ENCODE data around the gene CAST. TPM values are rescaled to one million over a fixed set of nuclear protein-coding genes. Genes with fewer than 3 reads are reported as not detected.

Gene CAST
- total RNA-seq, 1 experiment from 2014 or later, result 52.3 TPM

GRCh38 chr5:96725257-96725656 is 63.1 kb downstream of the CAST start:
- no CpG with 5 or more reads among the region's 1 CpG for WGBS (ENCODE audit: extremely low coverage, insufficient read length, low lambda C conversion rate)
- TF ChIP-seq CTCF (conservative IDR thresholded peaks at IDR 0.05), result no peak
- H3K27ac Mint-ChIP-seq, result no peak overlapping the region

More at GRCh38 chr5:96725257-96725656, 63.1 kb downstream of the CAST start:
- no peak overlapping the region for H3K56ac ChIP-seq (ENCODE audit: insufficient read length, low read depth, low read length)
- no peaks in the 10 kb centered on the region for H3K9me3 ChIP-seq (ENCODE audit: control insufficient read depth, low read depth, low read length)
- H3K9me3 Mint-ChIP-seq, result no peaks in the 10 kb centered on the region
- H4K91ac ChIP-seq (ENCODE audit: insufficient read length, low read depth, low read length), result no peak overlapping the region
- H3K36me3 Mint-ChIP-seq (ENCODE audit: insufficient read depth in 1 of 3, low read depth in 3 of 3), result no peaks in the 10 kb centered on the region; a peak in 1 of 7 replicates
- no peak overlapping the region for H3K14ac ChIP-seq (ENCODE audit: insufficient read depth, low read length)
- no peak overlapping the region for H2BK20ac ChIP-seq (ENCODE audit: low read depth, low read length, poor library complexity, severe bottlenecking)
- H2BK5ac ChIP-seq (ENCODE audit: insufficient read length, low read length), result no peak overlapping the region
- no peak overlapping the region for H2AFZ ChIP-seq (ENCODE audit: low read length)
- DNase-seq, result no peak
- no peak overlapping the region for H2BK12ac ChIP-seq (ENCODE audit: insufficient read length, low read depth, low read length)
- H4K20me1 ChIP-seq (ENCODE audit: control insufficient read depth, insufficient read depth, insufficient read length), result no peaks in the 10 kb centered on the region
- no peak overlapping the region for H4K8ac ChIP-seq (replicated peaks; ENCODE audit: insufficient read length, low read depth, low read length)
- H3K9ac ChIP-seq (ENCODE audit: extremely low read depth, insufficient read length, low read length), result no peak overlapping the region
- no peak overlapping the region for H3K4me3 Mint-ChIP-seq
- H3K79me1 ChIP-seq (ENCODE audit: insufficient read depth, low read depth, low read length, poor library complexity, severe bottlenecking), result no peaks in the 10 kb centered on the region
- H3T11ph ChIP-seq (ENCODE audit: low read length), result no peak overlapping the region
- no peak overlapping the region for H3K23ac ChIP-seq (ENCODE audit: insufficient read length, low read depth, low read length)
- H3K23me2 ChIP-seq (ENCODE audit: insufficient read length, low read depth, low read length, poor library complexity, severe bottlenecking), result no peaks in the 10 kb centered on the region
- no peak overlapping the region for H3K4ac ChIP-seq (ENCODE audit: low read depth, low read length)
- no peaks in the 10 kb centered on the region for H3K27me3 Mint-ChIP-seq (ENCODE audit: low read depth)
- H3K4me2 ChIP-seq (ENCODE audit: insufficient read depth, insufficient read length, low read length), result no peak overlapping the region
- H3K27me3 ChIP-seq (ENCODE audit: insufficient read depth, low read length), result no peaks in the 10 kb centered on the region
- no peaks in the 10 kb centered on the region for H3K4me1 ChIP-seq (ENCODE audit: insufficient read depth, low read length)
- no peak overlapping the region for H2BK15ac ChIP-seq (ENCODE audit: low read depth, low read length)
- no peak overlapping the region for H3K18ac ChIP-seq (ENCODE audit: insufficient read length, low read depth, low read length)
- H3K27ac ChIP-seq (ENCODE audit: insufficient read length, low read depth, low read length), result no peak overlapping the region
- H4K5ac ChIP-seq (ENCODE audit: insufficient read length, low read depth, low read length), result no peak overlapping the region
- H2AK5ac ChIP-seq (ENCODE audit: insufficient read length, low read length), result no peak overlapping the region
- H3K79me2 ChIP-seq (ENCODE audit: insufficient read depth, low read length), result no peaks in the 10 kb centered on the region
- H3K4me1 Mint-ChIP-seq, result no peaks in the 10 kb centered on the region; a peak in 1 of 4 replicates
- H2BK120ac ChIP-seq (ENCODE audit: low read depth, low read length, poor library complexity, severe bottlenecking), result no peak overlapping the region

All from H9 (cell line).